Glomerular visceral epithelial cell (primary cell): ENCODE data around the gene ANKDD1A.

Experiments
- DNase-seq: peaks from one replicate; pipeline ENCODE4 v3.0.0-alpha.2; 2016; ENCODE audit errors: extremely low spot score

Gene ANKDD1A

GRCh38 chr15:64911311-64912186 lies at the start of gene ANKDD1A:
Gene ANKDD1A, plus strand, starts transcription at chr15:64911902. Its CDS starts 29 bp downstream, at chr15:64911931.
- DNase-seq: peak; percentile 73

DNA sequence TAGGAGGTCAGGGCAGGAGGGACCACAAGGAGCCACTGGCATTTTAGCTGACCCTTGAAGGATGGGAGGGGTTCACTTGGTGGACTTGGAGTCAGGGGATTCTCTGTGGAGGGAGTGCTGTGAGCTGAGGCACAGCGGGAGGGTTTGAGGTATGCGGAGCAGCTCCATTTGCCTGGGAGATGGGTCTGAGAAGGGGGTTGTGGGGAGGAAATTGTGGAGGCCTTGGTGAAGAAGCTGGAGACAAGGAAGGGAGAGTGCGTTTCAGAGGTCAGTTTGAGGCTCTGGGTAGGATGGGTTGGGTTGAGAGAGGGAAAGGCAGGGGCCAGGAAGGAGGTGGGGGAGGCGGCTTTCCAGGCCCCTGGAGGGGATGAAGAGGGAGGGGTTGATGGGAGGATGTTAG lies 49.7 kb upstream of the ANKDD1A start:
- no peak for DNase-seq

DNA sequence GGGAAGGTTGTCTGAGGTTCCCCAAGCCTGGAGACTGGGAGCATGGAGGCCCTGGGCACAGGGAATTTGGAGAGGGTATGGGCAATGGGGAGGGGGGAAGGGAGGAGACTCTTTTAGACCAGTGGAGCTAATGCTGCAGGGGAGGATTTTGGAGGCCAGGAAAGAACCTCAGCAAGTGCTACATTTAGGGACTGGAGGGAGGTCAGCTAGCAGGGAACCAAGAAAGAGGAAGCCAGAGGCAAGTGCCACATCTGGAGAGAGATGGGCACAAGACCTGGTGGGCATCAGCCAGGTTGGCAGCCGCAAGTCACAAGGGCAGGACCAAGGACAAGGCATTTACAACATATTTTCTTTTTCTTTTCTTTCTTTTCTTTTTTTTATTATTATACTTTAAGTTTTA lies 49.3 kb upstream of the ANKDD1A start:
- DNase-seq: no peak

DNA sequence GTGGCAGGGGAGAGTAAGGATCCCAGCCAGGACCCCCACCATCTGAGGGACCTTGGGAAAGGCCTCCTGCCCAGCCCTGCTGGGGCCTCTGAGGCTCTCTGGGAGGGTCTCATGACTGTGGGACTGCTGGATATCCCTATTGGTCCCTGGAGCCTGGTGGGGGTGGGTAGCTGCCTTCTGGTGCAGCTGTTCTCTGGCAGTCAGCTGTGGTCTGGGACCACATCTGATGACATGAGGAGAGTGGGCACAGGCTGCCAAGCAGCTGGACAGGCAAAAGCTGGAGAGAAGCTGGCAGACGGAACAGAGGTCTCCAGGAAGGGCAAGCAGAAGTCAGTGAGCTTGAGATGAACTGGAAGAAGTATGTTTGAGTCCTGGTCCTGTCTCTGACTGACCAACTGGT lies 47.6 kb upstream of the ANKDD1A start:
- DNase-seq: no peak

- no peak for DNase-seq
Observed at GRCh38 chr15:64865126-64865997, 46.3 kb upstream of the ANKDD1A start.

- DNase-seq: peak; percentile 60
Observed at GRCh38 chr15:64865998-64866520, 45.6 kb upstream of the ANKDD1A start.

- DNase-seq: no peak
Observed at GRCh38 chr15:64869501-64869900, 42.2 kb upstream of the ANKDD1A start.

DNA sequence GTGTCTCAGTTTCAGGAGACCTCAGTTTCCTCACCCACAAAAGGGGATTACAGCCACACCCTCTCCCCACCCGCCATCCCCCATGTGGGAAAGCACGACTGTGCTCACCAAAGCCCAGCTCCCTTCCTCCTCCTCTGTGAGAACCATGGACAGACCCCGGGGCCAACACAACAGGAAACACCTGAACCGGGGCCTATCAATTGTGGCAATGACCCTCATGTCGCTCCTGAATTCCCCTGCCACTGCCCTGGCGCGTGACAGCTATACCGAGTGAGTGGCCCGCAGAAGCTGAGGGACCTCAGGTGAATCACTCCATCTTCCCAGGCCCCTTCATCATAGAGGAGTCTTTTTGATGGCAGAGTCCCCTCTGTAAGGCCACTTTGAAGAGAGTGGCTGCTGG lies 41.3 kb upstream of the ANKDD1A start:
- DNase-seq: no peak

GRCh38 chr15:64875641-64876223 lies 36.0 kb upstream of the ANKDD1A start:
- DNase-seq: no peak

GRCh38 chr15:64877435-64877834 lies 34.3 kb upstream of the ANKDD1A start:
- DNase-seq: no peak

GRCh38 chr15:64878705-64879104 lies 33.0 kb upstream of the ANKDD1A start:
- no peak for DNase-seq

DNA sequence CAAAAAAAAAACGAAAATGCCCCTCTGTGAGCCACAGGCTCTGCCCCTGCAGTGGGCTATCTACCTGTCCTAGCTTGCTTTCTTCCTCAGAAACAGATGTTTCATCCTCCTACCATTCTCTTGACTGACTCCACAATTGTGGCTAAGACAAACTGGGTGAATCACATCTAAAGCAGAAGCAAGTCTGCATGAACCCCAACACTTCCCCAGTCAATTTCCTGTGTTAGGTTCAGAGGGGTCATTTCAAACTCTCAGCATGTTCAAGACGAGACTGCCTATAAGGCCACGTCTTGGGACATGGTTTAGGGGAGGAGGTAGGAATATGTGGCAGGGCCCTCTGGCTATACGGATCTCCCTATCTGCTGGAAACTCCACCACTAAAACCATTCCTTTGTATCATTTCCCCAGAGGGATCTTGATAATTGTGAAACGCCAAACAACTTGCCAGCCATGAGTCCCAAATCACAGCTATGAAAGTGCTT lies 28.6 kb upstream of the ANKDD1A start:
- no peak for DNase-seq

- DNase-seq: peak; percentile 90
Observed at GRCh38 chr15:64883997-64884511, 27.6 kb upstream of the ANKDD1A start.

DNA sequence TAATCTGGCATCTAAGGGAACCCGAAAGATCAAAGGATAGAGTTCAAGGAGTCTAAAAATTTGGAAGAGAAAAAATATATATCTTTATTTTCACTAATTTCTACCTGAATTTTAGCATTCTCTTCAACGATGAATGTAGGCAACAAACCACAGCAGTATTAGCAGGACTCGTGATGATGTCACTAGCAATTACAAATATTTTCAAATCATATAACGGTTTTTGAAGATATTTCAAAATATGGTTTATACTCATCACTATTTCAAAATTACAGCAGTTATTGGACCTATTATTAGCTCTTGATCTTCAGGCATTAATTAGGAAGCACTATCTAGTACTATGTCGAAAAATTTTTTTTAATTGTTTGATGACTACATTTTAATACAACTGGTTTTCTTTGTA lies 27.0 kb upstream of the ANKDD1A start:
- DNase-seq: no peak

- no peak for DNase-seq
Observed at GRCh38 chr15:64888336-64888735, 23.4 kb upstream of the ANKDD1A start.

DNA sequence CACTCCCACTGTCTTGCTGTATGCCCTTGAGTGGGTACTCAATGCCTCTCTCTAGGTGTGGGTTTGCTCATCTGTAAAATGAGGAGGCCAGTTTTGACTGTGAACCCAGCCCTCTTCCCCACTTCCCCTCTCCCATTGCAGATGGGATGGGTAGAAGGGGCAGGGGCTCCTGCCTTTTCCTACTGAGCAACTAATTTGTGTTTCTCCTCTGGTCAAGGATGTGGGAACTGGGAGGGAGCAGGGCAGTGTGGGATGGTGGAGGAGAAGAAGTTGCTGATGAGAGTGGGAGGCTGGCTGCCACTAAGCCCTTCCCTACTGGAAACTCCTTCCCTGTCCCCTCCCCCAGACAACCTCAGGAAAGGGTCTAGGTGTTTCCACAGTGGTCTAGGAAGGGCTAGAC lies 20.1 kb upstream of the ANKDD1A start:
- DNase-seq: no peak

GRCh38 chr15:64892847-64893403 lies 18.8 kb upstream of the ANKDD1A start:
- DNase-seq: no peak

- peak; percentile 98 for DNase-seq
Observed at GRCh38 chr15:64893481-64894394, 18.0 kb upstream of the ANKDD1A start.

GRCh38 chr15:64894395-64895056 lies 17.2 kb upstream of the ANKDD1A start:
- no peak for DNase-seq
